Natural killer cell (primary cell): ENCODE results near the gene MICALL2. TPM values are rescaled to one million over a fixed set of nuclear protein-coding genes. Genes with fewer than 3 reads are reported as not detected.

ENCODE experiments used
- ATAC-seq, 3 donors: fragments of 150-1000 bp in 2 of 3; fragments of 200-7000 bp in 1 of 3; cut with Tn5 transposase; 1 replicate in 1 of 3; 2 replicates in 2 of 3; pipeline ENCODE4 v1.10.0; 2021; ENCODE audit warnings: mild to moderate bottlenecking in 2 of 3, moderate library complexity in 2 of 3
- DNase-seq, 2 donors: peaks; one replicate each; pipeline versions ENCODE4 v3.0.0 to v3.0.0-alpha.2; 2013 to 2021; ENCODE audit warnings: mixed read lengths in 1 of 2
- H3K27ac ChIP-seq: one replicate; pipeline ENCODE4 v1.5.1; 2013; ENCODE audit warnings: mild to moderate bottlenecking, low read length
- H3K27me3 ChIP-seq: one replicate; pipeline ENCODE4 v1.6.1; 2013; ENCODE audit warnings: low read length; ENCODE audit not compliant: control insufficient read depth, insufficient read depth
- H3K36me3 ChIP-seq: one replicate; pipeline ENCODE4 v1.6.1; 2013; ENCODE audit warnings: low read length; ENCODE audit not compliant: control insufficient read depth, insufficient read depth
- H3K4me1 ChIP-seq: one replicate; pipeline ENCODE4 v1.6.1; 2013; ENCODE audit warnings: low read length; ENCODE audit not compliant: control insufficient read depth, insufficient read depth
- H3K4me3 ChIP-seq: one replicate; pipeline ENCODE4 v1.5.1; 2013; ENCODE audit warnings: low read length
- H3K9me3 ChIP-seq: one replicate; pipeline ENCODE4 v1.6.1; 2013; ENCODE audit warnings: low read length; ENCODE audit not compliant: control insufficient read depth, insufficient read depth
- H3K27ac Mint-ChIP-seq, 2 donors: one replicate each; pipeline ENCODE4 v1.8.0; 2022; ENCODE audit warnings: mild to moderate bottlenecking in 2 of 2, mixed read lengths in 2 of 2, moderate library complexity in 1 of 2
- H3K27me3 Mint-ChIP-seq, 2 donors: one replicate each; pipeline ENCODE4 v1.8.0; 2022; ENCODE audit warnings: low read depth in 2 of 2, mixed read lengths in 2 of 2
- H3K36me3 Mint-ChIP-seq: one replicate; pipeline ENCODE4 v1.8.0; 2022; ENCODE audit warnings: mixed read lengths
- H3K4me1 Mint-ChIP-seq, 2 donors: one replicate each; pipeline ENCODE4 v1.8.0; 2022; ENCODE audit warnings: mixed read lengths in 2 of 2
- H3K4me3 Mint-ChIP-seq: one replicate; pipeline ENCODE4 v1.8.0; 2022; ENCODE audit warnings: mild to moderate bottlenecking, moderate library complexity, mixed read lengths
- H3K9me3 Mint-ChIP-seq, 2 donors: one replicate each; pipeline ENCODE4 v1.8.0; 2022; ENCODE audit warnings: mixed read lengths in 2 of 2
- WGBS: methylation state at CpG from one replicate; pipeline ENCODE4 v1.1.7; 2013; ENCODE audit warnings: missing lambda C conversion rate; ENCODE audit not compliant: insufficient coverage; 5-methylcytosine and 5-hydroxymethylcytosine counted together
- intact Hi-C: fragments of 100-400 bp; cut with micrococcal nuclease; formaldehyde crosslinking; loops from one replicate; pipeline ENCODE4 v1.14.2; 2022
- total RNA-seq, 4 donors: library from RNA; stranded (reverse); fragments of 120-200 nt in 1 of 4; gene quantifications; one replicate each; pipeline versions ENCODE4 v1.2.3 to v1.2.4, GENCODE V29; 2013 to 2022
- TF ChIP-seq, protein P1 (sequence below): fragments of 200-600 bp; IDR thresholded peaks from one replicate; pipeline ENCODE4 v1.8.0; 2022; ENCODE audit warnings: antibody characterized with exemption

MICALL2 gene
- total RNA-seq, 3 donors from 2014 or later (not counting 1 experiment from before 2014, with no cell fraction given): 2.5 to 4.4 (median 2.8) TPM

DNA sequence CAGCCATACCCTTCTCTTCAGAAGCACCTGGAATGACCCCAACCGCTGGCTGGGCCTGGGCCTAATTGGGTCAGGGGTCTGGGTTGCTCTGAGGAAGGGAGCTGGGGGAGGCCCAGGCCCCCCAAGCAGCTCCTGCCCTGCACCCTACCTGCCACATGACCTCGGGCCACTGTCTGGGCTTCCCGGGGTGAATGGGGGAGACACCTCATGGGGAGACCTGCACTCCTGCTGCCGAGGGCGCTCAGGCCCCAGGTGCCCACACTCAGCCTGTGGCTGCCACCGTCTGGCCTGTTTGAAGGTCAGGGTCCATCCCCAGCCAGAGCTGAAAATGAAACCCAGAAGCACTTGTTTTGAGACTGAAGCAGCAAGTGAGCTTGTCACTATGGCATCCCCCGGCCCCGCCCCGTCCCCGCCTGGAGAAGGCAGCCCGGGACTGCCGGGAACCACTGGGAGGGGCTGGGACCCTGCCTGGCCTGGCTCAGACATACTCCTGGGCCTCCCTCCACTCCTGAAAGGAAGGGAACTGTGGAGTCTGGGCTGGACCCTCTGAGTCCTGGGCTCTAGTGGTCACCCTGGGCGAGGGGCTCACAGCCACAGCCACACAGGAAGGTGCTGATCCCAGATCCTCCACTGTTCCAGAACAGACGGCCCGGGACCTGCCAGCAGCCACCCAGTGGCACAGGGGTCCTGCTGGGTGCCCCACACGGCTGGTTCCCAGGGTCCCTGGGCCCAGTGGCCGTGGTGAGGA is 7.4 kb upstream of the MICALL2 start:
- H3K27me3 Mint-ChIP-seq: no peaks in the 10 kb centered on the region
- Histone ChIP-seq H3K27ac (no peak overlapping the region), H3K4me1 (no peaks in the 10 kb centered on the region), H3K27me3 (no peaks in the 10 kb centered on the region), H3K36me3 (peaks cover 2% of the 10 kb centered on the region), H3K9me3 (no peaks in the 10 kb centered on the region), H3K4me3 (no peak overlapping the region)
- no peak overlapping the region for H3K4me3 Mint-ChIP-seq
- H3K4me1 Mint-ChIP-seq: peaks cover 5 to 10% of the 10 kb centered on the region in 2 donors
- no peaks in the 10 kb centered on the region for H3K9me3 Mint-ChIP-seq
- H3K36me3 Mint-ChIP-seq: no peaks in the 10 kb centered on the region
- TF ChIP-seq, protein P1, sequence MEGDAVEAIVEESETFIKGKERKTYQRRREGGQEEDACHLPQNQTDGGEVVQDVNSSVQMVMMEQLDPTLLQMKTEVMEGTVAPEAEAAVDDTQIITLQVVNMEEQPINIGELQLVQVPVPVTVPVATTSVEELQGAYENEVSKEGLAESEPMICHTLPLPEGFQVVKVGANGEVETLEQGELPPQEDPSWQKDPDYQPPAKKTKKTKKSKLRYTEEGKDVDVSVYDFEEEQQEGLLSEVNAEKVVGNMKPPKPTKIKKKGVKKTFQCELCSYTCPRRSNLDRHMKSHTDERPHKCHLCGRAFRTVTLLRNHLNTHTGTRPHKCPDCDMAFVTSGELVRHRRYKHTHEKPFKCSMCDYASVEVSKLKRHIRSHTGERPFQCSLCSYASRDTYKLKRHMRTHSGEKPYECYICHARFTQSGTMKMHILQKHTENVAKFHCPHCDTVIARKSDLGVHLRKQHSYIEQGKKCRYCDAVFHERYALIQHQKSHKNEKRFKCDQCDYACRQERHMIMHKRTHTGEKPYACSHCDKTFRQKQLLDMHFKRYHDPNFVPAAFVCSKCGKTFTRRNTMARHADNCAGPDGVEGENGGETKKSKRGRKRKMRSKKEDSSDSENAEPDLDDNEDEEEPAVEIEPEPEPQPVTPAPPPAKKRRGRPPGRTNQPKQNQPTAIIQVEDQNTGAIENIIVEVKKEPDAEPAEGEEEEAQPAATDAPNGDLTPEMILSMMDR: no peak
- 70% methylated on average over 17 of the region's 17 CpGs for WGBS
- H3K27ac Mint-ChIP-seq: no peak overlapping the region
- intact Hi-C loops: no loop called here
- DNase-seq (no peak), ATAC-seq (peak in 1 of 3 donors; percentile 11)

DNA sequence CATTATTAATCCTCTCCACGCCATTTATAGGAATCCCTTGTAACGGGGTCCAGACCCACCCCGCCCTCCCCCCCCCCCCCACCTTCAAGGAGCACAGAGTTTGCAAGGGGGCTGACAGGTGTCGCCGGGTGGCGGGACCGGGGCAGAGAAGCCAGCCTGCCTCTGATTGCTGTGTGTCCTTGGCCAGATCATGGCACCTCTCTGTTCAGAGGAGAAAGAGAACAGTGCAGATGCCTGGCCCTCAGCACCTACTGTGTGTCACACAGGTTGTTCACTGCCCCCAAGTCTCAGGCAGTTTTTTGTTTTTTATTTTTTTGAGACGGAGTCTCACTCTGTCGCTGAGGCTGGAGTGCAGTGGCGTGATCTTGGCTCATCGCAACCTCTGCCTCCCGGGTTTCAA is 5.4 kb upstream of the MICALL2 start:
- Mint-ChIP-seq H3K4me3 (no peak overlapping the region), H3K4me1 (peaks cover 6 to 23% of the 10 kb centered on the region in 2 donors), H3K9me3 (no peaks in the 10 kb centered on the region), H3K27me3 (no peaks in the 10 kb centered on the region), H3K27ac (no peak overlapping the region), H3K36me3 (no peaks in the 10 kb centered on the region)
- no peak overlapping the region for H3K4me3 ChIP-seq
- H3K27ac ChIP-seq: no peak overlapping the region
- TF ChIP-seq, protein P1: no peak
- WGBS: 95% methylated on average over 9 of the region's 12 CpGs
- H3K36me3 ChIP-seq: no peaks in the 10 kb centered on the region
- peaks cover 15% of the 10 kb centered on the region for H3K4me1 ChIP-seq
- H3K9me3 ChIP-seq: no peaks in the 10 kb centered on the region
- intact Hi-C loops: no loop called here
- no peaks in the 10 kb centered on the region for H3K27me3 ChIP-seq
- ATAC-seq (no peak), DNase-seq (no peak)

DNA sequence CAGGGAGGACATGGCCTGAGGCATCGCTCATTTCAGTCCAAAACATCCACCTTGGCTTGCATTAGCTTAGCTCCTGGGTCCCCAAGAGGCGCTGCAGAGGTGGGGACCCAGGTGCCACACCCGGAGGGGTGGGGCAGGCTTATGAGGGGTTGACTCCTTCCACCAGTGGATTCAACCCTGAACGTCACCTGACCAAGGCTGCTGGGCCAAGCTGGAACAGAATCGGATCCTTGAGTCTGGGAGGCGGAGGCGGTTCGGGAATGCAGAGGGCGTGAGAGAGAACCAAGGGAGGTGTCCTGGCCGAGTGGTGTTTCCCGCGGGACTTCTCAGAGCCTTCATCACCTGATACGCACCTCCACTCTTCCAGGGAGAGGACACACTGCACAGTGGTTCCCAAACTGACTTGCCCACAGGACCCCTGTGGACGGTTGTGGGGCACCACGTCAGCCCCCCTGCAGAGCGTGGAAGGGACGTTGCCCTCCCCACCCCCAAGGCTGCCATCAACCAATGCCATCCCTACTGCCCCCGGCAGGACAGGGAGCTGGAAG is 4.5 kb upstream of the MICALL2 start:
- 92% methylated on average over 18 of the region's 18 CpGs for WGBS
- no peaks in the 10 kb centered on the region for H3K27me3 Mint-ChIP-seq
- Histone ChIP-seq H3K27me3 (no peaks in the 10 kb centered on the region), H3K4me1 (peaks cover 19% of the 10 kb centered on the region), H3K36me3 (no peaks in the 10 kb centered on the region), H3K9me3 (no peaks in the 10 kb centered on the region), H3K27ac (no peak overlapping the region), H3K4me3 (no peak overlapping the region)
- H3K27ac Mint-ChIP-seq: no peak overlapping the region
- no peak for ATAC-seq
- DNase-seq: no peak
- H3K4me3 Mint-ChIP-seq: no peak overlapping the region
- H3K9me3 Mint-ChIP-seq: no peaks in the 10 kb centered on the region
- H3K4me1 Mint-ChIP-seq: peaks cover 6 to 26% of the 10 kb centered on the region in 2 donors
- no peaks in the 10 kb centered on the region for H3K36me3 Mint-ChIP-seq
- intact Hi-C loops: no loop called here
- TF ChIP-seq, protein P1: no peak
